Measurements from ENCODE around the gene YOD1.

- TF ChIP-seq, protein P1, sequence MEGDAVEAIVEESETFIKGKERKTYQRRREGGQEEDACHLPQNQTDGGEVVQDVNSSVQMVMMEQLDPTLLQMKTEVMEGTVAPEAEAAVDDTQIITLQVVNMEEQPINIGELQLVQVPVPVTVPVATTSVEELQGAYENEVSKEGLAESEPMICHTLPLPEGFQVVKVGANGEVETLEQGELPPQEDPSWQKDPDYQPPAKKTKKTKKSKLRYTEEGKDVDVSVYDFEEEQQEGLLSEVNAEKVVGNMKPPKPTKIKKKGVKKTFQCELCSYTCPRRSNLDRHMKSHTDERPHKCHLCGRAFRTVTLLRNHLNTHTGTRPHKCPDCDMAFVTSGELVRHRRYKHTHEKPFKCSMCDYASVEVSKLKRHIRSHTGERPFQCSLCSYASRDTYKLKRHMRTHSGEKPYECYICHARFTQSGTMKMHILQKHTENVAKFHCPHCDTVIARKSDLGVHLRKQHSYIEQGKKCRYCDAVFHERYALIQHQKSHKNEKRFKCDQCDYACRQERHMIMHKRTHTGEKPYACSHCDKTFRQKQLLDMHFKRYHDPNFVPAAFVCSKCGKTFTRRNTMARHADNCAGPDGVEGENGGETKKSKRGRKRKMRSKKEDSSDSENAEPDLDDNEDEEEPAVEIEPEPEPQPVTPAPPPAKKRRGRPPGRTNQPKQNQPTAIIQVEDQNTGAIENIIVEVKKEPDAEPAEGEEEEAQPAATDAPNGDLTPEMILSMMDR (IDR thresholded peaks at IDR 0.05; ENCODE audit: low read depth, low read length, poor library complexity, severe bottlenecking): no peak
- no peak for TF ChIP-seq EZH2phosphoT487 (IDR thresholded peaks at IDR 0.05; ENCODE audit: borderline replicate concordance, low read length)
Measured at GRCh38 chr1:207036865-207037264, 14.1 kb downstream of the YOD1 start.

All from DOHH2 (cell line).